Naive thymus-derived CD8-positive, alpha-beta T cell (primary cell): ENCODE results near the gene RNU5B-1. TPM values are rescaled to one million over a fixed set of nuclear protein-coding genes. Genes with fewer than 3 reads are reported as not detected.

Experiments used
- ATAC-seq, 2 donors: fragments of 150-1000 bp; cut with Tn5 transposase in 1 of 2; sonication (Bioruptor Pico), chemical (Tn5 transposase) in 1 of 2; 1 replicate in 1 of 2; 2 replicates in 1 of 2; pipeline ENCODE4 v1.10.0; 2021; ENCODE audit warnings: mild to moderate bottlenecking in 2 of 2, moderate library complexity in 2 of 2
- POLR2A ChIA-PET: fragments of 350-600 bp; sonication (Branson Sonifier 250); formaldehyde crosslinking; loops from one replicate; lab custom pipeline; 2021; ENCODE audit warnings: antibody characterized with exemption; lab: Charles Lee
- DNase-seq, 10 donors: peaks; one replicate each; pipeline versions ENCODE4 v3.0.0 to v3.0.0-alpha.2; 2020 to 2022
- H3K27ac Mint-ChIP-seq, 10 donors: one replicate each; pipeline ENCODE4 v1.8.0; 2020 to 2022; ENCODE audit warnings: mild to moderate bottlenecking in 10 of 10, mixed read lengths in 10 of 10, moderate library complexity in 4 of 10, inconsistent platforms in 1 of 10
- H3K27me3 Mint-ChIP-seq, 5 donors: one replicate each; pipeline ENCODE4 v1.8.0; 2021 to 2022; ENCODE audit warnings: mixed read lengths in 5 of 5
- H3K36me3 Mint-ChIP-seq, 3 donors: one replicate each; pipeline ENCODE4 v1.8.0; 2020 to 2022; ENCODE audit warnings: mixed read lengths in 3 of 3, mild to moderate bottlenecking in 2 of 3, inconsistent platforms in 1 of 3
- H3K4me1 Mint-ChIP-seq, 4 donors: one replicate each; pipeline ENCODE4 v1.8.0; 2021 to 2022; ENCODE audit warnings: mixed read lengths in 4 of 4
- H3K4me3 Mint-ChIP-seq, 10 donors: one replicate each; pipeline ENCODE4 v1.8.0; 2020 to 2022; ENCODE audit warnings: mild to moderate bottlenecking in 10 of 10, mixed read lengths in 10 of 10, moderate library complexity in 6 of 10, inconsistent platforms in 1 of 10
- H3K9me3 Mint-ChIP-seq, 9 donors: one replicate each; pipeline ENCODE4 v1.8.0; 2020 to 2022; ENCODE audit warnings: mixed read lengths in 9 of 9, mild to moderate bottlenecking in 3 of 9, inconsistent platforms in 1 of 9, moderate library complexity in 1 of 9
- polyA plus RNA-seq, 3 donors: library from polyadenylated mRNA; unstranded; fragments of 300-500 nt; fragmentation: Illumina TruSeq; gene quantifications; one replicate each; pipeline ENCODE4 v1.2.3, GENCODE V29; 2021
- total RNA-seq, 8 experiments: library from RNA in 2 of 8; stranded (reverse) in 2 of 8; gene quantifications; one replicate each; pipeline ENCODE4 v1.2.3 and lab custom pipeline; 2021 to 2026

RNU5B-1 gene
- total and polyA plus RNA-seq, 5 experiments from 2014 or later: 20.8 to 33.0 TPM; not detected in 3

DNA sequence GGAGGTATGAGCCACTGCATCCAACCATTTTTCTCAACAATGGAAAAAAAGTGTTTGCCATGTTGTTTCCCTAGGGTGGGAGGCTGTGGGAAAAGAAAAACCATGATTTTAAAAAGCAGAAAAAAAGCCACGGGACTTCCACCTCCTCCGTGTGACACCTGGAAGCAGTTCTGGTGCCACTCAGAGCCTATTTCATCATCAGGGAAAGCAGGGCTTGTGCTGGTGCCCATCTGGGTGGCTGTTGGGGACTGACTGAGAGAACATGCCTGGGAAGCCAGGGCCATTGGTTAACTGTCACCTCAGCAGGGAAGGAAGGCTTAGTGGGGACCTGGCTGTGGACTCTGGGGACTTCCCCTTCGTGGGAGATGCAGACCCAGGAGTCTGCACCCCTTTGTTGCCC, 7.3 kb downstream of the RNU5B-1 start:
- POLR2A ChIA-PET: interaction anchor here (0.6 kb wide), 1 partner anchor 1076 kb away, joined by 3 read pairs; no protein-coding TSS in a partner anchor

DNA sequence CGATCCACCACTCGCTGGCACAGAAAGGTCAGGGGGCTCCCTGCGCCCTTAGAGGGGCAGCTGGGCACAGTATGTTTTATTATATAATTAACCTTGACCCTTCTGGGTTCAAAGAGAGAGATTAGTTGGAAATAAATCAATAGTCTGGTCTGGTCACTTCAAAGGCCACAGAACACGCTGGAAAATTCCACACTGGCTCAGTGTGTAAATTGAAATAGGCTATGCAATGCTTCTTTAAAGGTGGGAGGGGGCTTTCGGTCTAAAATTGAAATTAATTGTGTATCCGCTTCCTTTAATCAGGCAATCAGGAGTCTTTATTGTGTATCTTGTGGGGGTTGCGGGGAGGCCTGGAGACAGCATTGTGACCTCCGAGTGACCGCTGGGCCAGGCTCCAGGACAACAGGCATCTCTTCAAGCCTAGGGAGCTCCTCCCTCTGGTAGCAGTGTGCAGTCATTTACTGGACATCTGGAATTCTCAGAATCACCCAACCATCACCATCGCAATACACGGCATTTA, 8.0 kb downstream of the RNU5B-1 start:
- Mint-ChIP-seq H3K4me3 (no peak overlapping the region), H3K27me3 (peaks cover 0 to 6% (median 0%) of the 10 kb centered on the region in 5 donors), H3K27ac (peak overlapping the region in 2 of 10 donors; percentile 2 to 45), H3K36me3 (no peaks in the 10 kb centered on the region), H3K9me3 (no peaks in the 10 kb centered on the region), H3K4me1 (no peaks in the 10 kb centered on the region)
- DNase-seq (no peak), ATAC-seq (no peak)
- POLR2A ChIA-PET: interaction anchor here (1.9 kb wide), 1 partner anchor 8 kb away, joined by 8 read pairs; the partner anchor contains the start of gene RNU5B-1

More for the DNA sequence above, 7.3 kb downstream of the RNU5B-1 start:
- H3K27me3 Mint-ChIP-seq: peaks cover 0 to 6% (median 0%) of the 10 kb centered on the region in 5 donors
- H3K36me3 Mint-ChIP-seq: no peaks in the 10 kb centered on the region
- no peak overlapping the region for H3K4me3 Mint-ChIP-seq
- H3K9me3 Mint-ChIP-seq: no peaks in the 10 kb centered on the region
- no peak for ATAC-seq
- H3K4me1 Mint-ChIP-seq: no peaks in the 10 kb centered on the region
- no peak for DNase-seq
- no peak overlapping the region for H3K27ac Mint-ChIP-seq

DNA sequence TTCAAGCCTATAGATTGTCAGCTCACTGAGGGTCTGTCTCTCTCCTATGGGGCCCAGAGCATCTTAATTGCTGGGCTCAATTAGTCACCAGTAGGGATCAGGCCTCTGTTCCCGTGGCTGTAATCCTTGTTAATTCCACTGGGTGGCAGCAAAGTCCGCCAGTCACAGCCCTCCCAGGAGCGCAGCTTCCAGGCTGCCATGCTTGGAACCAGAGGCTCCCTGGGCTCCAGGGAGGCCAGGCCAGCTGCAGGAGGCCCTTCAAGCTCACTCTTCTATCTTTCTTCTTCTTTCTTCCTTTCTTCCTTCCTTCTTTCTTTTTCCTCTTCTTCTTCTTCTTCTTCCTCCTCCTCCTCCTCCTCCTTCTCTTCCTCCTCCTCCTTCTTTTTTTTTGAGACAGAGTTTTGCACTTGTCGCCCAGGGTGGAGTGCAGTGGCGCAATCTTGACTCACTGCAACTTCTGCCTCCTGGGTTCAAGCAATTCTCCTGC, 14.4 kb downstream of the RNU5B-1 start:
- no peaks in the 10 kb centered on the region for H3K9me3 Mint-ChIP-seq
- H3K27ac Mint-ChIP-seq: peak overlapping the region in 3 of 10 donors; percentile 3 to 19 (median 15)
- ATAC-seq (peak; percentile 98 to 100), DNase-seq (peak; percentile 49 to 84 (median 74))
- no peak overlapping the region for H3K4me3 Mint-ChIP-seq
- H3K27me3 Mint-ChIP-seq: peaks cover 0 to 11% (median 4%) of the 10 kb centered on the region in 5 donors
- POLR2A ChIA-PET: interaction anchor here (0.6 to 2.9 kb wide), 3 partner anchors 14 to 66 kb away, joined by 4 to 11 read pairs (median 4); partner anchors contain the start of gene RNU5B-1
- peaks cover 0 to 4% (median 0%) of the 10 kb centered on the region in 4 donors for H3K4me1 Mint-ChIP-seq
- no peaks in the 10 kb centered on the region for H3K36me3 Mint-ChIP-seq

DNA sequence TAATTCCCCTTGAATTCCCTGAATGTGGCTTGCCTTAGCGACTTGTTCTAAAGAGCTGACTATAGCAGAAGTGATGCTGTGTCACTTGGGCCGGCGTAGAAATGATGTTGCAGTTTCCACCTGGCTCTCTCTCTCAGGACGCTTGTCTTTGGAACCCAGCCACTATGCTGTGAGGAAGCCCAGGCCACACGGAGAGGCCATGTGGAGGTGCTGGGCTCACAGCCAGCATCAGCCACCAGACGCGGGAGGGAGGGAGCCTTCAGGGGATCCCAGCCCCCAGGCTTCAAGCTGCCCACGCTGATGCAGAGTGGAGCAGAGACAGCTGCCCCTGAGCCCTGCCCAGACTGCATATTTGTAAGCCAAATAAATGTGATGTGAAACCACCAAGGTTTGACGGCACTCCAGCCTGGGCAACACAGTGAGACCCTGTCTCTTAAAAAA, 18.6 kb downstream of the RNU5B-1 start:
- DNase-seq (no peak), ATAC-seq (no peak)
- Mint-ChIP-seq H3K36me3 (no peaks in the 10 kb centered on the region), H3K4me3 (no peak overlapping the region), H3K27me3 (peaks cover 0 to 16% (median 4%) of the 10 kb centered on the region in 5 donors), H3K9me3 (no peaks in the 10 kb centered on the region), H3K27ac (no peak overlapping the region), H3K4me1 (peaks cover 0 to 4% (median 0%) of the 10 kb centered on the region in 4 donors)
- POLR2A ChIA-PET: no interaction called here

DNA sequence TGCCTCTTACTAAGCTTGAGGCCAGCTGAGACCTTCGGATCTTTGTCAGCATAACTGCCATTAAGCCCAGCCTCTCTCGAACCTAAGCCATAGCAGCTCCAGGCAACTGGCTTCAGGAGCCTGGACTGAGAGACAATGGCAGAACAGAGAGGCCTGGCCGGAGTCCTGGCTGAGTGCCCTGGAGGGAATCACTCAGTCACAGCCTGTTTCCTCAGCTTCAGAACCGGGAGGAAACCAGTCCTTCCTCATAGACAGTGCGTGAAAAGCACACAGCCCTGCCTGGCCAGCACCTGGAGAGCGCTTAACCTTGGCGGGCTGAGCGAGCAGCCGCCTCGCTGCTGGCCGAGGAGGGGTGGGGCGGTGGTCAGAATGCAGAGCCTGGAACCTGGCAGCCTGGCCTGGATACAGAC, 21.6 kb downstream of the RNU5B-1 start:
- POLR2A ChIA-PET: no interaction called here
- Mint-ChIP-seq H3K4me3 (no peak overlapping the region), H3K36me3 (no peaks in the 10 kb centered on the region), H3K9me3 (no peaks in the 10 kb centered on the region), H3K27ac (no peak overlapping the region), H3K4me1 (no peaks in the 10 kb centered on the region), H3K27me3 (peaks cover 0 to 24% (median 5%) of the 10 kb centered on the region in 5 donors)
- DNase-seq (no peak), ATAC-seq (no peak)

DNA sequence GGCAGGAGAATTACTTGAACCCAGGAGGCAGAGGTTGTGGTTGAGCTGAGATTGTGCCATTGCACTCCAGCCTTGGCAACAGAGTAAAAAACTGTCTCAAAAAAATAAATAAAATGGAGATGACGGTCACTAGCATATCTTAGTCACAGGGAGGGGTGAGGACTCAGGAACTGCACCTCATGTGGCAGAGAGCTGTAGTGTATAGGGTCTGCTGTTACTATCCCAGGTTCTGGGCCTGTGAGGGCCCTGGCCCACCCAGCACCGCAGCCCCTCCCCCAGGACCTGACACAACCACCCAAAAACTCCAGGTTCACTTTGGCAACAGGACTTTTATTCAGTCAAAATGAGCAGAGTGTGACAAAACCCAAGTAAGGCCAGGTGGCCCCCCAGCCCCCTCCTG, 22.3 kb downstream of the RNU5B-1 start:
- H3K36me3 Mint-ChIP-seq: no peaks in the 10 kb centered on the region
- H3K9me3 Mint-ChIP-seq: no peaks in the 10 kb centered on the region
- no peak overlapping the region for H3K27ac Mint-ChIP-seq
- no peak for ATAC-seq
- peaks cover 0 to 29% (median 4%) of the 10 kb centered on the region in 5 donors for H3K27me3 Mint-ChIP-seq
- H3K4me1 Mint-ChIP-seq: no peaks in the 10 kb centered on the region
- POLR2A ChIA-PET: no interaction called here
- DNase-seq: no peak
- no peak overlapping the region for H3K4me3 Mint-ChIP-seq

DNA sequence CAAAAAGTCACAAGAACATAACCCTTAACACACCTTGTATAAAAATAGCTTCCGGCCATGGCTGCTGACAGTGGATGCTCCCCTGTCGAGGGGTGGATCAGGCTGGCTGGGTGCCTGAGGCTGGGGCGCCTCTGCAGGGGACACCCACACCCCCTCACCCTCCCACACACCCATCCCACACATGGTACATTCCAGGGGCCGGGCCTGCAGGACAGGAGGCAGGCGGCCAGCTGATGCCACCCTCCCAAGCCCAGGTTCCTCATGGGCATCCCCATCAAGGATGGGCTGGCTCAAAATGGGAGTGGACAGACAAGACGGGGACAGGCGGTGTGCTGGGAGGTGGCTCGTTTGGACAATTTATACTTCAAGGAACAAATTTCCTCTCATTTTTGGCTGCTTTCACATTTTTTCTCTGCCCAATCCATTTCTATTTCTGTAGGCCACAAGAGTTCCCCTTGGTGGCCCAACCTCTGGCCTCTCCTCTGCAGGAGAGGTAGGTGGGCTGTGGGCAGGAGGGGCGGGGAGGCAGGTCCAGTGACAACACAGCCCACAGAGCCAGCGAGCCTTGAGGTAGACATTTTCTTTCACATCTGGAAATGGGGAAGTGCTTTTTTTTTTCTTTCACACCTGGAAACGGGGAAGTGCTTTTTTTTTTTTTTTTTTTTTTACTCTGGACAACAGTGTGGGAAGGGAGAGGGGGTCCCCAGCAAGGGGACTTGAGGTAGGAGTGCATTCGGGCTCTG, 23.3 kb downstream of the RNU5B-1 start:
- peaks cover 0 to 26% (median 4%) of the 10 kb centered on the region in 5 donors for H3K27me3 Mint-ChIP-seq
- H3K27ac Mint-ChIP-seq: no peak overlapping the region
- H3K4me3 Mint-ChIP-seq: no peak overlapping the region
- H3K4me1 Mint-ChIP-seq: no peaks in the 10 kb centered on the region
- H3K9me3 Mint-ChIP-seq: no peaks in the 10 kb centered on the region
- POLR2A ChIA-PET: no interaction called here
- no peak for DNase-seq
- ATAC-seq: no peak
- no peaks in the 10 kb centered on the region for H3K36me3 Mint-ChIP-seq

DNA sequence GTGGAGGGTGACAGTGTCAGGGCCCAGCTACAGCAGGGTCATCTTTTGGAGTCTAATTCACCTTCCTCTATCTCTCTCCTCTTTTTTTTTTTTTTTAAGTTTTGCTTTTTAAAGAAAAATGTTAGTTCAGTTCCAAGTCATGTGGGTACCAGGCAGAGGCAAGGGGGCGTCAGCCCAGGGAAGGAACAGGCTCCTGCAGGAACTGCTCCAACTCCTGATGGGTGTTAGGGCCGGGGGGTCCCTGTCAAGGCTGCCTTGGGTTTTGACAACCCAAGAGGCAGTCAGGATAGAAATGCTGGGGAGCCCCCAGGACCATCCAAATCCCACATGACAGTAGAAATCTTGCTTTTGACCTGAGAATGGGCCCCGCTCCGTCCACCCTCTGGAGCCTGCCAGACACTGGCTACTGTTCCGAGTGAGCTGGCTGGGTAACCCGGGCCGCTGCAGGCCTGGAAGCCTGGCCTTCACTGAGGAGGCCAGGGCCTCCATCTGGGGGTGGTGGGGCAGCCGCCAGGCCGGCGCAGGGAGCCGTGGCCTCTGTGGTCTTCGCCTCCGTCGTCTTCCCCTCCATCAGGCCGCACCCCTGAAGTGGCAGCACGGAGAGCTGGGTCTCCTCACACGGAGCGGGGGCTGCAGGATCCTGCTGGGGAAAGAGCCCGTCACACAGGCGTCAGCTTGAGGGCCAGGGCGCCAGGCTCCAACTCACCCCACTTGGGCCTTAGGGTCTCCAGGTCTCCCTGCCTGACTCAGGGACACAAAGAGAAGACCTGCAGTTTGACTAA, 24.2 kb downstream of the RNU5B-1 start:
- Mint-ChIP-seq H3K4me1 (no peaks in the 10 kb centered on the region), H3K9me3 (no peaks in the 10 kb centered on the region), H3K27ac (no peak overlapping the region), H3K27me3 (peaks cover 0 to 26% (median 4%) of the 10 kb centered on the region in 5 donors), H3K4me3 (no peak overlapping the region), H3K36me3 (no peaks in the 10 kb centered on the region)
- DNase-seq: no peak
- ATAC-seq: no peak
- POLR2A ChIA-PET: no interaction called here

DNA sequence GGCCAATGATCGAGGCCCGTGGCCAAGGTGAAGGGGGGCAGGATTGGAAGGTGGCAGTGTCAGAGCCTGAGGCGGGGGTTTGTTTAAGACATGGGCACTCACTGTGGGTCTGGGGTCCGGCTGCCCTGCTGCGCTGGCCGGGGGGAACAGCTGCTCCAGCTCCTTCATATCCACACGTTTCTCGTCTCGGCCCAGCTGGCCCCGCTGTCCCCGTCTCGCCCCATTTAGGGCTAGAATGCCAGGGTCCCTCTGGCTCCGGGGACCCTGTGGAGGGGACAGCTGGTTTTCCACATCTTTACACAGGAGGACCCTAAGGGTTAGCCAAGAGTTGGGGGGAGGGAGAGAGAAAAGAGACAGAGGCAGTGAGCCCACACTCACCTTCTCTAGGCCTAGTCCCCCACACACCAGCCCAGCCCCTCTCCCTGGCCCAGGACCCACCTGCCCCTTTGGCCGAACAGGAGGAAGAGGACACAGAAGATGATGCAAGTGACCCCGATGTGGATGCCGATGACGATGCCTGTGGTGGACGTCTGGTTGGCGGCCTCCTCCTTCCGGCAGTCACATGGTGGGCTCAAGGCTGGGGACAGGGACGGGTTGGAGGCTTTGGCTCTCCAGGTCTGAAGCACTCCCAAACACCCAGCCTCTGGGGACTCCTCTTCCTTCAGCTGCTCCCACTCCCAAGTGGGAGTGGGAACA, 25.0 kb downstream of the RNU5B-1 start:
- peaks cover 0 to 26% (median 3%) of the 10 kb centered on the region in 5 donors for H3K27me3 Mint-ChIP-seq
- DNase-seq: no peak
- no peak for ATAC-seq
- POLR2A ChIA-PET: no interaction called here
- H3K4me1 Mint-ChIP-seq: no peaks in the 10 kb centered on the region
- H3K9me3 Mint-ChIP-seq: no peaks in the 10 kb centered on the region
- no peaks in the 10 kb centered on the region for H3K36me3 Mint-ChIP-seq
- H3K4me3 Mint-ChIP-seq: no peak overlapping the region
- H3K27ac Mint-ChIP-seq: no peak overlapping the region

DNA sequence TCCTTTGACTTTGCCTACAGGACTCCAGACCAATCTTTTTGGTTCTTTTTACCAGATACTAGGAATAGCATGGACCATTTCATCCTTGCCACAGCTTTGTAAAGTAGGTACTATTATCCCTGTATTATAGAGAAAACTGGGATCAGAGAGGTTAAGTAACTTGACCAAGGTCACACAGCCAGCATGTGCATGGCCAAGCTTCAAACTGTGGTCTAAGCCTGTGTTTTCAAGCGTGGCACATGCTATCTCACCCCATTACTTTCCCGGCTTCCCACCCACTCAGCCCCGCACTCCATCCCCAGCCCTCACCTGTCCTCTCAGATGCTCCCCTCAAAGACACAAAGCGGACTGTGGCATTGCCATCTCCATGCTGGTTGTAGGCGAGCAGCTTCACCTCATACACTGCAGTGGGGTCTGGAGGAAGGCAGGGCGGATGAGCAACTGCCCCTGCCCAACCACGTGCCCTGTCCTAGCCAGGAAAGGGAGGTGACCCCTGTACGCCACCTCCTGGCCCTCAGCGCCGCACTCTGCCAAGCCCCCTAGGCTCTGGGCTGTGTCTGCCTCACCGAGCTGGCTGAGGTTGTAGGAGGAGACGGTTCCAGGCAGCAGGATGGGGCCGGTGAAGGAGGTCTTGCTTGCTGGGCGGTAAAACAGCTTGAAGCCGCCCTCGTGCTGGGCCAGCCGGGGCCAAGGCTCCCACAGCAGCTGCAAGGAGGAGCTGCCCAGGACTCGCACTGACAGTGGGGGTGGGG, 25.7 kb downstream of the RNU5B-1 start:
- DNase-seq (no peak), ATAC-seq (no peak)
- Mint-ChIP-seq H3K4me1 (no peaks in the 10 kb centered on the region), H3K4me3 (no peak overlapping the region), H3K9me3 (no peaks in the 10 kb centered on the region), H3K27ac (peak overlapping the region in 1 of 10 donors; percentile 40), H3K36me3 (no peaks in the 10 kb centered on the region), H3K27me3 (peaks cover 0 to 26% (median 3%) of the 10 kb centered on the region in 5 donors)
- POLR2A ChIA-PET: no interaction called here

DNA sequence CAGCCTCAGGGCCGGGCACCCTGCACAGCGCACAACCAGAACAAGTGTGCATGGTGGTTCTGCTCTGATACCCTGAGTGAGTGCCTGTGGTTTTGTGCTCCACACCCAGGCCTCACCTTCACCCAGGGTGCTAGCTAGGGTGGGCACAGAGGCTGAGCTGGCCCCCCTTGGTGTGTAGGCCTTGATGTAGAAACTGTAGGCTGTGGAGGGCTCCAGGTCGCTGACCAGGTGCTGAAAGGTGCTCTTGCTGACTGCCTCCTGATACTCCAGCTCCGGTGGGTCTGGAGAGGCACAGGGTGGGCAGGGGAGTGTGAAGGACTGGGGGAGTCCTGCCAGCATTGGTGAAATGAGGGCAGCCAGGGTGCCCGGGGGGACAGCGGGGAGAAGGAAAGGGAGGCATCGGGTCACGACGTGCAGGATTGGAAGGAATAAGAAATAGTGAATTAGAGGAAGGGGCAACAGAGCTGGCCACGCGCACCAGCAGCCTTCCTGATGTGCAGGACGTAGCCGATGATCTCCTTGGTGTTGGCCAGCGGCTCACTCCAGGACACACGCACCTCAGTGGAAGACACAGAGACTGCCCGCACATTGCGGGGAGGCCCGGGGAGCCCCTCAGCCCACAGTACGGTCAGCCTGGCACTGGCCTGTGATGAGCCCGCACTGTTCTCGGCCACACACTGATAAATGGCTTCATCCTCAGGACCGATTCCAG, 26.6 kb downstream of the RNU5B-1 start:
- H3K36me3 Mint-ChIP-seq: no peaks in the 10 kb centered on the region
- POLR2A ChIA-PET: no interaction called here
- peaks cover 0 to 26% (median 3%) of the 10 kb centered on the region in 5 donors for H3K27me3 Mint-ChIP-seq
- H3K4me3 Mint-ChIP-seq: no peak overlapping the region
- ATAC-seq (no peak), DNase-seq (no peak)
- no peaks in the 10 kb centered on the region for H3K4me1 Mint-ChIP-seq
- H3K9me3 Mint-ChIP-seq: no peaks in the 10 kb centered on the region
- H3K27ac Mint-ChIP-seq: no peak overlapping the region
